ENCODE data around the gene RNF180.
"Not testable (repeated sequence)": the region's sequence is repeated elsewhere in the genome, so short reads cannot be mapped to it uniquely, and the experiment has no call there.

The RNF180 gene

GRCh38 chr5:64397552-64397951 lies 231.9 kb downstream of the RNF180 start:
- DNase-seq (ENCODE audit: low read depth): no peak

GRCh38 chr5:64398735-64399134 lies 233.1 kb downstream of the RNF180 start:
- not testable (repeated sequence) for DNase-seq (ENCODE audit: low read depth)

GRCh38 chr5:64407103-64407825 lies 241.6 kb downstream of the RNF180 start:
- DNase-seq (ENCODE audit: low read depth): not testable (repeated sequence)

DNA sequence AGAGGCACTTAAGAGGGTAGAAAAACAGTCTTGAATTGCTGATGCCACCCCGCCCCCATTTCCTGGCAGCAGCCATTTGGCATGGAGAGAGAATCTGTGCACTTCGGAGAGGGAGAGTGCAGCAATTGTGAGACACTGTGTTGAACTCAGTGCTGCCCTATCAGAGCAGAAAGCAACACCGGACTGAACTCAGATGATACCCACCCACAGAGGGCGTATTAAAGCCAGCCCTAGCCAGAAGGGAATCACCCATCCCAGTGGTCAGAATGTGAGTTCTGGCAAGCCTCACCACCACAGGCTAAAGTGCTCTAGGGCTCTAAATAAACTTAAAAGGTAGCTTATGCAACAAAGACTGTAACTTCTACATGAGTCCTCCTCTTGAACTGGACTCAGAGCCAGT lies 251.7 kb downstream of the RNF180 start:
- no peak for DNase-seq (ENCODE audit: low read depth)

- no peak for DNase-seq (ENCODE audit: low read depth)
Measured at GRCh38 chr5:64418013-64418412, 252.4 kb downstream of the RNF180 start.

Data from GM04503 (cell line).